Activated CD4-positive, alpha-beta T cell treated with anti-CD3 and anti-CD28 coated beads, Interleukin-2, Interleukin-4, amounts not matched to agents 100 ng/mL and 50 ng/mL, durations not matched to agents 16 hours and 8 hours (primary cell): ENCODE data around the gene TAGLN2.

Source experiments
- DNase-seq: peaks from one replicate; pipeline ENCODE4 v3.0.0-alpha.2; 2020; ENCODE audit warnings: low spot score

The TAGLN2 gene

DNA sequence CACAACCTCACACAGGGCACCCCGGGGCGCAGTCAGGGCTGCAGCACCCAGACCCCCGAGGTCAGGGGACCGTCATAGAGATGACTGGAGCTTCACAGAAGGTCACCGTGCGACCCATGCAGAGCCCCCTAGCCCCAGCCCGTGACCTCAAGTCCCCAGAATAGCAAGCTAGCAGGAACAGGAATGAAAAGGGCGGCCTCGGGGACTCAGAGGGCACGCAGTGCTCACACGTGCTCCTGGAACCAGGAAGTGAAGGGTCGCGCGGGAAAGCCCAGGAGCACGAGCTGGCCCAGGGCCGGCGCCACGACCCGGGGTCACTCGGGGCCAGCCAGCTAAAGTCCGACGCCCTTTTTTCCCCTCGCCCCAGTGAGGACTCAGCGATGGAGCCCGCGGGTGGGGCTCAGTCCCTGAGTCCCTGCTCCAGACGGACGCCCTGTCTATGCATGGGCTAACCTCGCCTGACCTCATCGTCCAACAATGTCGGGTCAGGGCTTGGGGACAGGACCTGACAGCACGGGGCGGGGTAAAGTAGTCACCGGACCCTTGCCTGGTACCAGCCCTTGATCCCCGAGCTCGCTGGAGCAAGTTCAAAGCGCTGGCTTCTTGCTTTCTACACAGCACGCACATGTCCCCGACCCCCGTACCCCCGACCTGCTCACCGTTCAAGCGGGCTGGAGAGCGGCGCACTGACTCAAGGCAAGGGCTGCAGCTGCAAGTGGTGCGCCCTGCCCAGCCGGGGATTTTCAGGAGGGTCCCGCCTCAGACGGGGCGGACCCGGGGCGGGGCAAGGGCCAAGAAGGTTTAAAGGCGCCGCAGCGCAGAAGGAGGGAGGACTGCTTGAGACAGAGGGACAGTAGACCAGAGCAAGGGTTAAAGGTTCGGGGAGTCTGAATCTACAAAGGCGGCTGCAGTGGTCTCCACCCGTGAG lies at the start of gene TAGLN2:
Gene TAGLN2 (minus strand): TSS at position 717 of the 928 bp plus-strand sequence. CDS start 4,998 bp downstream, outside the sequence.
- peak; percentile 89 for DNase-seq

DNA sequence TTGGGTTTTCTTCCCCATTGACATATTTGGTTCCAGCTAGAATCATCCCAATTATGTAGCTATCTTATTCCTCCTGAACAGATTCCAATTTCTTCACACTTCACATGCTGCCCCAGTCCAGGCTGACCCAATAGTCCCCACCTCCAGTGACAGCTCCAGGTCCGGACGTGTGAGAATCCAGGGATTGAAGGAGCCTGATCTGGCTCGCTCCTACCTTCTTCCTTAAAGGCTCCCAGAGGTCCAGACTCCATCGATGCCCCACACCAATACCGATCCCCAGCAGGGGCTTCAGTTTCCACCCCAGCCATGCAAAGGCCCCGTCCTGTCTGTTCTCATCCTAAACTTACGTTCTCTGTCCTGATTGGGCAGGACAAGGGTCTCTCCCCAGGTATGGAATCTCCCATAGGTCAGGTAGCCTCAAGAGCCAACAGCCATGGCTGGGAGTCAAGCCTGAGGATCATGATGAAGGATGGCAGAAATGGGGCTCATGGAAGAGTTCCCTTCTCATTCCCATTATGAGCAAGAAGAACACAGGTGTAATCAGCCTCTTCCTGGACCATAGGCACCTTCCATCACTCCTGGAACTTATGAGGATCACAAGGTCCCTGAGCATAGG lies 49.2 kb upstream of the TAGLN2 start:
- no peak for DNase-seq

DNA sequence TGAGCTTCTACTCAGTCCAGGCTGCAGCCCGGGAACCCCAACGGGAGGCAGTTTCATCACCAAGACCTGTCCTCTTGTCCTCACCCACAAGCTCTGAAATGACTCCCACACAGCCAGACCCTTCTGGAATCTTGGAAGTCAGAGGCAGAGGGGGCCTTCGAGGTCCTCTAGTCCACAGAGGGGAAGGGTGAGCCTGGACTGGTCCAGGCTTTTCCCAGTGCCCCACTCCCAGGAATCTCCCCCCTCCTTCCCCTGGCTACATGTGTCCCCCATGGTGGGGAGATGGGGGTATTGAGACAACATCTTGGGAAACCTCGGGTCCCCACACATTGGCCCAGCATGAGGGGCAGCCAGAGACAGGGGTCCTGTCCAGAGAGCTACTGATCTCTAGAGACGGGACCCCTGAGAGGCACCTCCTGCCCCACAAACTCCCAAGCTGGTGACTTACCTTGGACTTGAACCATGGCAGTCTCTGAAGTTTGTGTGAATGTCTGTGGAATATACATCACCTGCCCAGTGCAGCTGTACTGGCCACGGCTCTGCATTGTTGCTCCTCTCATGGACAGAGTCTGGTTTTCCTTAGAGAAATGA lies 48.1 kb upstream of the TAGLN2 start:
- DNase-seq = no peak

DNA sequence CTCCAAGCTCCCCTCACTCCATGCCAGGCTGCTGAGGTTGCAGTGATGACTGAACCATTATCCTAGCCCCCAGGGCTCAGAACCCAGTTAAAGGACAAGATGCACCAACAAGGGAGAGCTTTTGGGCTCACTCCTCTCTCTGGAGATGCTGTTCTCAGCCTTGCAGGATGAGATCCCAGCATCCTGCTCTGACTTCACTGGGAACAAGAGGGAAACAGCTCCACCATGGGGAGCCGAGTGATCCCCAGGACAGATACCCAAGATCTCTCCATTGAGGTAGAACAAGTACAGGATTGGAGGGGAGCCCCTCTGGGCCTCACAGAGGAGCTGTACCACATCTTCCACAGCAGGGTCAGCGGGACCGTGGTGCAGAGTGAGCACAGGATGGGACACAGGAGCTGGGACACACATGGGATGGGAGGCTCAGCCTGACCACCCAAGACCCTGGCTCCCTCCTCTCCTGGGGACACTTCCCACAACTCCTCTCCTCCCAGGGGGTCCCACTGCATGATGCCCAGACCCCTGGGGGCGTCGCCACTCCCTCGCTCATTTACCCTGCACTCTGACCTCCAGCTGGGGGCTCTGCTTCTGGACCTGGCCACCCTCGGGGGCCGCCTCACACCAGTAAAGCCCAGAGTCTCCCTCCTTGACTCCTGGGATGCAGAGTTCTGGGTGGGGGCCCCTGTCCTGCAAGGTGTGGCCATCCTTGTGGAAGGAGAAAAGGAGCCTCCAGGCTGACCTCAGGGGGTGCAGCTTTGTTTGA lies 47.3 kb upstream of the TAGLN2 start:
- DNase-seq = no peak

DNA sequence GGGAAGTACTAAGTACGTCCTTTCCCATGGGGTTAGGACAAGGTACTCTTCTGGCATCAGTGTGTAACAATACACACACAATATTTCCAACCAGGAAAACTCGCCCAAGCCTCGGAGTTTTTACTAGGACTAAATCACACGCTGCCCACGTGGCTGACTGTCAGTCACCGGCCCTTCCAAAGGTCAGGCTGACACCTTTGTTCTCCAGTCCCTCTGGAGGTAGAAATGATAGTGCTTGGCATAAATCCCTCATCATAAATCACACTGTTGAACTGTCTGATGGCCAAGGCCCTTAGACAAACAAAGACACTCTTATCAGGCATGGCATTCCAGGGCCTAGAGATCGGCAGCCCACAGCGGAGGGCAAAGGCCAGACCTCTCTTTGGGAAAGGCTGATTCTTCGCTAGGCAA lies 45.6 kb upstream of the TAGLN2 start:
- DNase-seq = no peak

DNA sequence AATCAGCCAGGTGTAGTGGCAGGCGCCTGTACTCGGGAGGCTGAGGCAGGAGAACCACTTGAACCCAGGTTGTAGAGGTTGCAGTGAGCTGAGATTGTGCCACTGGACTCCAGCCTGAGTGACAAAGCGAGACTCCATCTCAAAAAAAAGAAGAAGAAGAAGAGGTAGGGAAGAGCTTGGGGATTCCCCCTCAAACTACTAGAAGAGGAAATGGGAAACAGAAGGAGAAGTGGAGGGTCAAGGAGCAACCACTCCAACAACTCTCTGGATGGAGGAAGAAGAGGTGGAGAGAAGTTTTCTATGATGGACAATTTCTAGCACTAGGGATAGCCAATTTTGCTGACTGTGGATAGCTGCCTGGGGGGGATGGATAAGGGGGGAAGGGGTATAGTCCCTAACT lies 43.6 kb upstream of the TAGLN2 start:
- no peak for DNase-seq

DNA sequence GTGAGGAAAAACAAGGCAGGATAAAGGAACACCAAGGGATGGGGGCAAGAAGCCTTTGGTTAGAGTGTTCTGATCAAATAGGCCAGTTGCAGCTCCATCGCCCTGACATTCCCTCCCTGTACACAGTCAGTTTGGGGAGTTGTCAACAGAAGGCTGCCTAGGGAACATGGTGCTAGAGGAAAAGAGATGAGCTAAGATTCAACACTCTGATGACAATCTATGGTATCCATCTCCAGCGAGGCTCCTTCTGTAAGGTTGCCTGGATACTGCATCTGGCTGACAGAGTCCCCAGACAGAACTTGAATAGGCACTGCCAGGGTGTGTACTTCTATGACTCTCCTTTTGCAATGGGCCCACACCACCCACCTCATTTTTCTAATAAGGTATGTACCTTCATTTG lies 40.0 kb upstream of the TAGLN2 start:
- no peak for DNase-seq

DNA sequence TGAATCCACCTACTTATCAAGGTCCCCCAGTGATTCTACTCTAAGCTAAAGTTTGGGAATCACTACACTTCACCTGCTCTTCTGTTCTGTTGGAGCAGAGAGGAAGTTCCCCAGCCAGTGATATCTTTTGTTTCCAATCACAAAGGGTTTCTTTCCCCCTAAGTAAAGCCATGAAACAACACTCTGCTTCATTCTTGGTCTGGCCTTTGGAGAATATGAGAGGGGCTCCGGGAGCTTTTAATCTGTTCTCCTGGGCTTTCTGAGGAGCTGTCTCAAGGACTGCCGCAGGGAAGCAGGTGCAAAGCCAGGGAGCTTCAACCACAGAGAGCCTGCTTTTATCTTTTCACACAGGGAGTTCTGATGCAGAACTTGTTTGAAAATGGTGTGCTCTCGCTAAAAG lies 38.8 kb upstream of the TAGLN2 start:
- no peak for DNase-seq

DNA sequence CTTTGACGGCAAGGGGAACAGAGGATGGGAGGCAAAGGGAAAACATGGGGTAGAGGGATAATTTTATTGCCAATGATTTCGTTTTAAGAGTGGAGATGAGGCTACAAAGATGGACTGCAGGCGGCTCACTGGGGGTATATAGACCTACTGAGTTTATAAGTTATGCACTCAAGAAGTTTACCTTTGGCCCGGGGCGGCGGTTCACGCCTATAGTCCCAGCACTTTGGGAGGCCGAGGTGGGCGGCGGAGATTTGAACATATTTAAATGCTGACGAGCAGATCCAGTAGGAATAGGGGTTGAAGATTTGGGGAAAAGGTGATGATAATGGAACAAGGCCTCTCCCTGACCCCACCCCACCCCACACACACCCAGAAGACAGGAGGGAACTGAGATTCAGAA lies 36.9 kb upstream of the TAGLN2 start:
- DNase-seq = no peak

DNA sequence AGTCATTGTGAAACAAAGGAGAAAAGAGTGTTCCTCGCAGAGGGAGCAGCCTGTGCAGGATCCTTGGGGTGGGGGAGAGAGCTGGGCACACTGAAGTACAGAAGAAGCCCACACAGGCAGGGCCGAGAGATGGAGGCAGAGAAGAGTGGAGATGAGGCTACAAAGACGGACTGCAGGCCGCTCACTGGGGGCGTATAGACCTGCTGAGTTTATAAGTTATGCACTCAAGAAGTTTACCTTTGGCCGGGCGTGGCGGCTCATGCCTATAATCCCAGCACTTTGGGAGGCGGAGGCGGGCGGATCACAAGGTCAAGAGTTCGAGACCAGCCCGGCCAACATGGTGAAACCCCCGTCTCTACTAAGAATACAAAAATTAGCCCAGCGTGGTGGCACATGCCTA lies 36.3 kb upstream of the TAGLN2 start:
- DNase-seq = no peak

DNA sequence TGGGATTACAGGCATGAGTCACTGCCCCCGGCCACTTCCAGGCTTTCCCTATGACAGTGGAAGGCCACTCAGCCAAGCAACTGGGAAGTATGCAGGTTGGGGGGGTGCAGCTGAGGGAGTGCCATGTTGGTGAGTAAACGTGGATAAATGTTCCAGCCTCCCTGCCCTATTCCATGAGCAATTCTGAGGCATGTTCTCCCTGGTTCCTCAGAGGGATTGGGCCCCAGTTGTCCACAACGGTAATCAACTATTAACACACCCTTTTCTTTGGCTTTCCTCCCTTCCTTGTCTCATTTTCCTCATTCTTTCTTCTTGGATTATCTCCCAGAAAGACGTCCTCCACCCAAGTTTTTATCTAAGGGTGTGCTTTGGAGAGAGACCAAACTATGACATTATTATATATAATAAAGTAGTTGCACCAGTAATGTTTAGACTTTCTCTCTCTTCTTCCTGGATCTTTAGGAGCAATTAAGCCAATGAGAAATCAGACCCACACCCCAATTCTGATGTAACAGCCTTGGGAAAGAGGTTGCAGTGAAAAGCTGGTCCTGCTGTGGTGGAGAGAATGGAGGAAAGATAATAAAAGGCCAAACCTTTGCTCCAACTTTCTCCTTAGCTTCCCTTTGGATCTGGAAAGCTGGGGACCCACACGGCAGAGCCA lies 35.5 kb upstream of the TAGLN2 start:
- DNase-seq = no peak

DNA sequence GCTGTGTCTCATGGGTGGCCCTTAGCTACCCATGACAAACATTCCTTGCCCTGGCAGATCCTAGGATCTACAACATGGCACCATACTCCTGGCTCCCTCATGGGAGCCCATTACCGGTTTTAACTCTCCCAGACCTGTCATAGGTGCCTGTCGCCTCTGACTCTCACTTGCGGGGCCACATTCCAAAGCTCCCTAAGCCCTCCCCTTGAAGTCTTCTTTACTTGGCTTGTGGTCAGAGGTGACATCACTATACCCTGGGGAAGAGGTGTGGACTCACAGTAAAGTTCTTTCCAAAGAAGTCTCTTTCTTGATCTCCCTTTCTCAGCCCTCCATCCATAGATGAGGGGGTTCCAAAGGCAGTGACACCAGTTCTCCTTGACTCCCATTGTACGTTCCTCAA lies 34.1 kb upstream of the TAGLN2 start:
- DNase-seq = no peak

DNA sequence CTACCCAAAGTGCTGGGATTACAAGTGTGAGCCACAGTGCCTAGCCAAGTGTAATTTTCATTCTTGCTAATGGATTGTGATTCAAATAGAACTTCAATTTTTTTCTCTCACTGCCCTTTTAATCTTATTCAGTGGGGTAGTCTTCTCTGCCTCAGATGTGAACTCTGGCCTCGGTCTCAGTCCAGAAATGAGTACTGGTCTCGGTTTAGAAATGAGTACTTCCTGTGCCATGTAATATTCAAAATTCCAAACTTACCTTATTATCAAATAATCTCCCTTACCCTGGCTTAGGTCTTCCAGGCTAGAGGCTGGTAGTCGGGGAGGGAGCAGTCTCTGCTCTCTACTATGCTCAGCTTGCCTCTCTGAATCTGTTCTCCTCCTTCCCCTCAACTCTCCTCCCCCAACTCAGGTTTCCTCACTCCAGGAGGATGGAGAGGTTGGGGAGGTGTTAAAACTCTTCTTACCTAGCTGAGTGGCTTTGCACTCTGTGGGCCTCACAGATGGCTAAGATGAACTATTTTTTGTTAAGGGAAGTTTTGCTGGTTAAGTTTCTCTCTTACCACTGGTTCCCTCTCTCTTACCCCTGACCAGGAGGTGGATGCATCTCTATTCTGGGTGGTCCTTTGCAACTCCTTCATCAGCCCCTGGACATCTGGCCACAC lies 33.5 kb upstream of the TAGLN2 start:
- peak; percentile 62 for DNase-seq

DNA sequence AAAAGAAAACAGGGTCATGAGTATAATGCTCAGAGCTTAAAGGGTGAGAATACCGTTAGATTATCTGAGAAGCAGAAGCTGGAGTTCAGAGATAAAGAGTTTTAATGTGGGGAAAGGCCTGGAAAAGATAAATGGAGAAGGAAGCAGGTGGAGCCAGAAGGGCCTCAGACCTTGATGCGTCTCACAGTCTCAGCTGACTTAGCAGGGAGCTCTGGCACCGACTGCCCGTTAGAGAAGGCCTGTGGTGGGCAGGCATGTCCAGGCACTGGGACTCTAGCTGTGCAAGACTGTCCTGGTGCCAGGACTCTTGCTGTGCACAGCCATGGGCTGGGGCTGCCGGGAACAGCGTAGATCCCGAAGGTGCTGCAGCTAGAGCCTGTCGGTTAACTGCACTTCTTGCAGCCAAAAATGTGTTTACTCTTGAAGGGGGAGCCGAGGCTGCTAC lies 32.5 kb upstream of the TAGLN2 start:
- no peak for DNase-seq

DNA sequence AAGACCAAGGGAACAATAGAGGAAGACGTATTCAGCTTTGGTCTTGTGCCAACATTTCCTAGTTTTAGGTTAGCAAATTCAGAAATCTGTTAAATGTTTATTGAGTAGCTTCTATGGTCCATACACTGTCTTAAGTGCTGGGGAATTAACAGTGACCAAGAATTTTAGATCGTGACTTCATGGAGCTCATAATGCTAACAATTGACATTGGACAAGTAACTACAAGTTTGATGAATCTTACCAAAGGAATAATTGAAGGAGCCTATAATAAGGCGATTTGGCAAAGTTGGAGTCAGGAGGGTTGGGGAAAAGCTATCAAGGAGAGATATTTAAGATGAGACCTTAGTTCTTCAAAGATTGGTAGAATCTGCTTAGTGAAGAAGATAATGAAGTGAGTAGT lies 30.1 kb upstream of the TAGLN2 start:
- no peak for DNase-seq

DNA sequence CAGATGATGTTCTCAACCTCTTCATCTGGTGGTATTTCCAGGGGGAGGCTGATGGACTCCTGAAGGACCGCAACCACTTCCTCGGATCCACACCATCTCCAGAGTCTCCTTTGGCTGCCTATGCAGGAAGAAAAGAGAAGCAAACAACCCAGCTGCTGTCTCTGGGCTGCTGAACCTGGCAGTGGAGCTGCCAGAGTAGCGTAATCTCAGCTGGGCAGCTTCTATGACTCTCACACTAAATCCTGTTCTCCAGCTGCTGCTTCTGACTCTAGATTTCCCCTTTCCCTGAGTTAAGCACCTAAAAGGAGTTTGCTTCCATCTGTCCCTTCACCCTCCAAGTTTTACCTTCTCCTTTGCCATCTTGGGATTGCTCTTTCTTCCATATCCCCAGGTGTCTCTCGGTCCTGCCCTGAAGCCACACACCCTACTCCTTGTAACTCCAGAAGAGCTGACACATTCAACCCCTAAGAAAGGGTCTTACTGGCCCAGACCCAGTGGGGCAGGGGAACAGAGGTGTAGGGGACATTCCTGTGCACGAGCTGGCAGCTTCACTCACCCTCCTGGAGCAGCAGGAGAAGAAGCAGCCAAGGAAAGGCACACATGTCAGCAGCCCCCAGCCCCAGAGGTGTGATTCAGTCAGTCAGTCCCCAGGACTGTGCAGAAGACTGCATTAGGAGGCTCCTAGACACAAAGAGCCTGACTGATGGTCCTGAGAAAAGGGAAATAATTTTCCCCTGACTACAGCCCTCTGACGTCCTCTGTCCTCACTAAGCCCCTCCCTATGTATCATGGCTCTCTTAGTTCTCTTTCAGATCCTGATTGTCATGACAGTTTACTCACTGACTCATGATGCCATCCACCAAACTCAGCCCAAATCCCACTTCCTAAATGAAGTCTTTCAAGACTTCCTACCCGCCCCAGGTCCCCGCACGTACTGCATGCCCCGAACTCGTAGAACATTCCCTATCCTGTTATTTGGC lies 28.5 kb upstream of the TAGLN2 start, which contains the start of gene SLAMF9:
Gene SLAMF9 (minus strand): TSS at position 702 of the 980 bp plus-strand sequence. CDS start 100 bp downstream, at position 602.
- DNase-seq = no peak

DNA sequence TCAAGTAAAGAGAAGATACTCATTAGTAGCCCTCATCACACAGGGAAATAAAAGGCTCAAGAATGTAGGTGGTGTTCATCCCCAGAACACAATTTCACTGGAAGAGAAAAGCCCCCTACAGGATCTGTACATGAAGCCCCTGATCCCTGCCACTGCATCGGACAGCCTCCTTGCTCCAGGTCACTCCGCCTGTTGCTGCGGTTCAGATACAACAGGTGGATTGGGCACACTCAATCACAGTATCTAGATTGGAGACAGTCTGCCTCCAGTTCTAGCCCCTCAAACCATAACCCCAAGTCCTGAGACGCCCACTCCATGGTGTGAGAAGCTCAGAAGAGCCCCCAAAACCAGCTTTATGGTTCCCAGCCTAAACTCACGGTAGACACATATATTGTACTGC lies 27.6 kb upstream of the TAGLN2 start:
- no peak for DNase-seq

DNA sequence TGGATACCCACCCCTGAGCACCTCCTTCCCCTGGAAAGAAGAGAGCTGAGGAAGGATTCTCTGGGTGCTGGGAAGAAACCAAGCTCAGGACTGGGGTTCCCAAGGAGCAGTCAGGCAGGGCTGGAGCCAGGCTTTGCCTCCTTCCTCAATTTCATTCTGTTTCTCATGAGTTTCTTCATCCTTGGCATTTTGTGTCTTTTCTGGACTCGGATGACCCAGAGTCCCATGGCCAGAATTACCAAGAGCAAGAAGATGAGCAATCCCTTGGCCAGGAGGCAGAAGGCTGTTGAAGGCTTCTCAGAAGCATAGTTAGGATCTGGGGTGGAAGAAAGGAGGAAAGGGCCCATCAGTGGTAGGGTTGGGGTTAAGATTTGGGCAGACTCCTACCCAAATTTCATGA lies 26.2 kb upstream of the TAGLN2 start:
- no peak for DNase-seq

DNA sequence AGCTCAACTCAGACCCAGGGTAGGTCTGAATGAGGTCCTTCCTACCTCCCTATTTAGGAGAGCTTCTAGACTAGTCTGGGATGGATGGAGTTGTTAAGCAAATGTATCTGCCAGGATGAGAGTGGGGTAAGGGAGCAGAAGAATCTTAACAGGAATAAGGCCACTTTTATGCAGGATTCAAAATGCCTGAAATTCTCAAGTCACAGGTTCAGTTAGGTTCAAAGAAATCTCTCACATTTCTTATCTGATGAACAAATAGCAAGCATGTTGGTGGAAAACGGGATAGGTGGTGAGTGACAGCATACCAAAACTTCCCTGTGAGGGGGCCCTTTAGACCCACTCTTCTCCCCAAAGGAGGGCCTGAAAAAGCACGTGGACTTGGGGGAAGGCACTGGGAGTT lies 25.7 kb upstream of the TAGLN2 start:
- DNase-seq = no peak

DNA sequence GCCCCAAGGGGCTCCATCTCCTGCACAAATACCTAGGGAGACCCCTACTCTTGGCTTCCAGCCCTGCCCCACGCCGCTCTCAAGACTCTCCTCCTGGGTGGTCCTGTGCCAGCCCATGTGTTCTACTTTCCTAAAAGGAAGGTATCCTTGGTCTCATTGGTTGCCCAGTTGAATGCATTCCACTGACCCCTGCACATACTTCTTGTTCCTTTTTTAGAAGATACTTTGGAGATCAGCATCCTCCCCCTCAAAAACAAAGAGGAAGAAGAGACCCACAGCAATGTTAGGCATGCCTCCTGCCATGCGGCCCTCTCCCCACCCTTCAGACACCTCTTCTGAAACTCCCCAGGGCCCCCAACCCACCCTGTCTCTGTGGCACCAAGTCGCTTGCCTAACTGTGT lies 24.7 kb upstream of the TAGLN2 start:
- DNase-seq = no peak
